ENCODE measurements around the gene CFAP97.
A peak's percentile ranks its signal among the peaks of the same experiment; 100 is the strongest.
"Not testable (repeated sequence)": the region's sequence is repeated elsewhere in the genome, so short reads cannot be mapped to it uniquely, and the experiment has no call there.

Gene CFAP97

GRCh38 chr4:185142912-185143600 lies 60.7 kb downstream of the CFAP97 start, which contains the start of gene SLC25A4:
Gene SLC25A4, plus strand, starts transcription at chr4:185143266. Its CDS starts 107 bp downstream, at chr4:185143373.
- peak; percentile 92 for DNase-seq (ENCODE audit: low spot score)

GRCh38 chr4:185142564-185142911 lies 61.3 kb downstream of the CFAP97 start:
- DNase-seq (ENCODE audit: low spot score) = no peak

- no peak for DNase-seq (ENCODE audit: low spot score)
These were observed 62.0 kb downstream of the CFAP97 start for GRCh38 chr4:185141777-185142176.

GRCh38 chr4:185139736-185140135 lies 64.1 kb downstream of the CFAP97 start:
- no peak for DNase-seq (ENCODE audit: low spot score)

- no peak for DNase-seq (ENCODE audit: low spot score)
These were observed 65.6 kb downstream of the CFAP97 start for GRCh38 chr4:185138161-185138560.

- DNase-seq (ENCODE audit: low spot score) = no peak
These were observed 66.4 kb downstream of the CFAP97 start for GRCh38 chr4:185137233-185137925.

GRCh38 chr4:185134307-185134869 lies 69.4 kb downstream of the CFAP97 start:
- peak; percentile 39 for DNase-seq (ENCODE audit: low spot score)

GRCh38 chr4:185128272-185129119 lies 75.3 kb downstream of the CFAP97 start:
- no peak for DNase-seq (ENCODE audit: low spot score)

GRCh38 chr4:185127021-185127925 lies 76.5 kb downstream of the CFAP97 start:
- DNase-seq (ENCODE audit: low spot score) = no peak

GRCh38 chr4:185124006-185124405 lies 79.8 kb downstream of the CFAP97 start:
- no peak for DNase-seq (ENCODE audit: low spot score)

- DNase-seq (ENCODE audit: low spot score) = no peak
These were observed 81.0 kb downstream of the CFAP97 start for GRCh38 chr4:185122681-185123345.

GRCh38 chr4:185120631-185120946 lies 83.2 kb downstream of the CFAP97 start:
- DNase-seq (ENCODE audit: low spot score) = no peak

GRCh38 chr4:185119927-185120630 lies 83.7 kb downstream of the CFAP97 start:
- no peak for DNase-seq (ENCODE audit: low spot score)

- not testable (repeated sequence) for DNase-seq (ENCODE audit: low spot score)
These were observed 84.3 kb downstream of the CFAP97 start for GRCh38 chr4:185119467-185119866.

- no peak for DNase-seq (ENCODE audit: low spot score)
These were observed 84.9 kb downstream of the CFAP97 start for GRCh38 chr4:185118876-185119275.

- no peak for DNase-seq (ENCODE audit: low spot score)
These were observed 86.4 kb downstream of the CFAP97 start for GRCh38 chr4:185117300-185117934.

GRCh38 chr4:185115827-185116232 lies 88.0 kb downstream of the CFAP97 start:
- no peak for DNase-seq (ENCODE audit: low spot score)

- no peak for DNase-seq (ENCODE audit: low spot score)
These were observed 90.5 kb downstream of the CFAP97 start for GRCh38 chr4:185113340-185113739.

GRCh38 chr4:185112104-185112503 lies 91.7 kb downstream of the CFAP97 start:
- no peak for DNase-seq (ENCODE audit: low spot score)

GRCh38 chr4:185110375-185110823 lies 93.4 kb downstream of the CFAP97 start:
- DNase-seq (ENCODE audit: low spot score) = no peak

All from globus pallidus (tissue), 1 donor.